ENCODE measurements around the gene SLC17A9.

GRCh38 chr20:62962221-62962879, 9.8 kb downstream of the SLC17A9 start:
- TF ChIP-seq EZH2phosphoT487 (IDR thresholded peaks at IDR 0.05; ENCODE audit: insufficient read depth, low read depth), result no peak
- TF ChIP-seq EZH2 (IDR thresholded peaks at IDR 0.05; ENCODE audit: insufficient read depth, poor library complexity, severe bottlenecking), result no peak
